GOT3 (cell line): Measurements from ENCODE around the gene DNAJC3.
"Not testable (repeated sequence)": the region's sequence is repeated elsewhere in the genome, so short reads cannot be mapped to it uniquely, and the experiment has no call there.

ENCODE experiments used
- DNase-seq: peaks from one replicate; lab custom pipeline; 2025; ENCODE audit warnings: mixed read lengths; lab: John Stamatoyannopoulos, UW

The DNAJC3 gene

DNA sequence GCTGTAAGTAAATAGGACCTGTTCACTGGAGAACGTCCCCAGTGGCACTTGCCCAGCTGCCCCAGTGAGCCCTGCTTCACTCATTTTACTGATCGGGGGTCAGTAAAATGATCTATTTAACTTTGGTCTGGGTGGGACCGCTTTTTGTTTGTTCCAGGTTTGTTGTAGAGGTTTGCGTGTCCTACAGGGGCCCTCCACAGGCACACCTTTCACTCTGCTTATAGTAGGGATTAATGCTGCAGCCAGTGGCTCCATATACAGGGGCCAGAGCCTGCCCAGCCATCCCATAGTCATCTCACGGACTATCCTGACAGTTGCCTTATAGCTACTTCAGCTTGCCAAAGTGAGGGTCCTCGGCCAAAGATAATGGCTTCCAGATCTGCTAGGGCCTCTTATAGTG is 104.1 kb downstream of the DNAJC3 start:
- no peak for DNase-seq

DNA sequence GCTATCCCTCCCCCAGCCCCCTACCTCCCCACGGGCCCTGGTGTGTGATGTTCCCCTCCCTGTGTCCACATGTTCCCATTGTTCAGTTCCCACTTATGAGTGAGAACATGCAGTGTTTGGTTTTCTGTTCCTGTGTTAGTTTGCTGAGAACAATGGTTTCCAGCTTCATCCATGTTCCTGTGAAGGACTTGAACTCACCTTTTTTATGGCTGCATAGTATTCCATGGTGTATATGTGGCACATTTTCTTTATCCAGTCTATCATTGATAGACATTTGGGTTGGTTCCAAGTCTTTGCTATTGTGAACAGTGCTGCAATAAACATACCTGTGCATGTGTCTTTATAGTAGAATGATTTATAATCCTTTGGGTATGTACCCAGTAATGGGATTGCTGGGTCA is 105.0 kb downstream of the DNAJC3 start:
- DNase-seq, result not testable (repeated sequence)

DNA sequence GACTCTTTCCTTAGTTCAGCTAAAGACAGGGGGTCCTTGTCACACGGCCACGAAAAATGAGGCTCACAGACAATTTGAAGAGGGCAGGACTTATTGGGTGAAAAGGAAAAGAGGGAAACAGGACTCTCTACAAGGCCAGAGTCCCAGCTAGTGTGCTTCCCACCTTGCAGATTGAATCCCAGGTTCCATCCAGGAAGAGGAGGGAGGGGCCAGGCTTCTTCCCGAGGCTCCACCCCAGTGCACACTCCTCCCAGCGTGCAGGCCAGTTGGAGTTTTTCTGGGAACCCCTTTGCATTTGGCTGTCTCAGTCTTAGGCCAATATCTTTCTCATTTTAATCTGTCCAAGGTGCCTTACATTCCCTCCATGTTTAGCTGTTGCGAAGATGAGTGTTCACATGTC is 106.8 kb downstream of the DNAJC3 start:
- DNase-seq, result no peak

DNA sequence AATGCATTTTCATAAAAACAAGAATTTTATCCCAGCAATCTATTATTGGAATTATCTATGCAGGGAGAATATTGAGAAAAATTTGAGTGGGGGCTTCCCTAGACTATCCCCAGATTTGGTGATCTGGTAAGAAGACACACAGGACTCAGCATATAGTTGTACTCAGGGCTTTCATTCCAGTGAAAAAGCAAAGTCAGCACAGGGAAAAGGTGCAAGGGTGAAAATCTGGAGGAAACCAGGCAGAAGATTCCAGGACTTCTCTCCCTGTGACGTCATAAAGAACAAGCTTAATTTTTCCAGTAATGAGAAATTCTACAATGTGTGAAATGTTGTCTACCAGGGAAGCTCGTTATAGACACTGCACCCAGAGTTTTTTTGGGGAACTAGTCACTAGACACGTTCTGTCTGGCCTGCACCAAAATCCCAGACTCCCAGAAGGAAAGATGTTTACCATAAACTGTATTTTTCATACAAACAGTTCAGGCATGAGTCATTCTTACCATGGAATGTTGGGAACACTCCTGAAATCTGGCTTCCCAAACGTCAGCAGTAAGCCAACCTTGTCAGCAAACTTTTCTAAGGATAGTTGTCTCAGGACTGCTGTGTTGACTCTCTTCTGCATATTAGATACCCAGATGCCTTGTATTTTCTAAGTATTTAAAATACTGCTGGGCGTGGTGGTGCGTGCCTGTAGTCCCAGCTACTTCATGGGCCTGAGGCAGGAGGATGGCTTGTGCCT is 107.4 kb downstream of the DNAJC3 start:
- no peak for DNase-seq

DNA sequence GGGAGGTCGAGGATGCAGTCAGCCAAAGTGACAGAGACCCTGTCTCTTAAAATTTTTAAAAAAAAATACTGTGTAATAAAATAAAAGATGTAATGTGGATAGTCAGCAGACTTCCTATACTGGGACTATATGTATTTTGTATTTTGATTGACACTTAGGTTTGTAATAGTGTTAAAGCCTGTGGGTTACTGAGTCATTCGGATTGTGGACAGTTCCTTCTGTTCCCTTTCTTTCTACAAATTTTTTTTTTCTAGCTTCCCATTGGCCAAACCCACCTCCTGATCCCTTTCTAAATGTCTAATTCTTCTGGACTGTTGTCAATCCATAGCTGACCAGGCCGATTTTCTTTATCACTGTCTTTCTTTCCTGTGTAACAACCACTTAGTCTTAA is 108.0 kb downstream of the DNAJC3 start:
- no peak for DNase-seq

DNA sequence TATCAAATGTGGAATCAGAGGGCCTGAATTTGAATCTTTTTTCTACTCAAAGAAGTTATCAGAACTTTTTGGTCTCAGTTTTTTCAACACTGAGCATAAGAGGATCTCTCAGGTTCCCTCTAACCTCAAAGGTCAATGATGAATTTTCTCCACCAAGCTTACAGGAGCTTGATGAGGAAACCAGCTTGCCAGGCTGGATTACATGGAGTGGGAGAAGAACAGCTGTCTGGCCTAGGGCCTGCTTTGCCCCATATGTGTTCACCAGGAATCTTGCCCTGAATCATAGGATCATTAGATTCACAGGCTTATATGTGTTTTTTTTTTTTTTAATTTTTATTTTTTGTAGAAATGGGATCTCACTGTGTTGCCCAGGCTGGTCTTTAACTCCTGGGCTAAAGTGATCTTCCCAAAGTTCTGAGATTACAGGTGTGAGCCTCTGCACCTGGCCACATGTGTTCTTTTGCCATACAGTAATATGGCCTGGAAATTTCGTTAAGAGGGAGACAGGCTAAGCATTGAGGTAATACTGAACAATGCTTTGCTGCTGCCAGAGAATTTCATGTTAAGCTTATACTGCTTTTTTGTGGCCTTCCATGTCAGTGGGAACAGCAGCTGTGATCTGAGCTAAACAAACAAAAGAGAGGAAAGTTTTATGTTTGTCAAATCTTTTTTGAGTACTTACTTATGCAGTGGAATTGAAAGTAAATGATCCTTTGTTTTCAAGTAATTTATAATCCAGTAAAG is 110.6 kb downstream of the DNAJC3 start:
- DNase-seq, result no peak

DNA sequence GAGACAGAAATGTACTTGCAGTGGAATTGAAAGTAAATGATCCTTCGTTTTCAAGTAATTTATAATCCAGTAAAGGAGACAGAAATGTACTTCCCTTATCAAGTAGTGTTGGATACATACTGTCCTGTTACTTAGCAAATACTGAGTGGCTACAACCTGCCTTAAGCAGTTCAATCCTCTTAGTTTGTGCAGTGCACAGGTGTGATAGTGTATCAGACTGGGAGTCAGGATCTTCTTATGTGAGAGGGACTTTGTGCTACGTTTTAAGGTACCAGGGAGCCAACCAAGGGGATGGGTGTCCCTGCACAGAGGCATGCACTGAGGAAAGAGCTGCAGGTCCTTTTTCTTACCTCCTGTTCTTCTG is 111.1 kb downstream of the DNAJC3 start:
- DNase-seq, result no peak

DNA sequence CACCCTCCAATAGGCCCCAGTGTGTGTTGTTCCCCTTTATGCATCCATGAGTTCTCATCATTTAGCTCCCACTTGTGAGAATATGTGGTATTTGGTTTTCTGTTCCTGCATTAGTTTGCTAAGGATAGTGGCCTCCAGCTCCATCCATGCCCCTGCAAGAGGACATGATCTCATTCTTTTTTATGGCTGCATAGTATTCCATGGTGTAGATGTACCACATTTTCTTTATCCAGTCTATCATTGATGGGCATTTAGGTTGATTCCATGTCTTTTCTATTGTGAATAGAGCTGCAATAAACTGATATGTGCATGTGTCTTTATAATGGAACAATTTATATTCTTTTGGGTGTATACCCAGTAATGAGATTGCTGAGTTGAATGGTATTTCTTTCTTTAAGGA is 112.4 kb downstream of the DNAJC3 start:
- DNase-seq, result not testable (repeated sequence)

DNA sequence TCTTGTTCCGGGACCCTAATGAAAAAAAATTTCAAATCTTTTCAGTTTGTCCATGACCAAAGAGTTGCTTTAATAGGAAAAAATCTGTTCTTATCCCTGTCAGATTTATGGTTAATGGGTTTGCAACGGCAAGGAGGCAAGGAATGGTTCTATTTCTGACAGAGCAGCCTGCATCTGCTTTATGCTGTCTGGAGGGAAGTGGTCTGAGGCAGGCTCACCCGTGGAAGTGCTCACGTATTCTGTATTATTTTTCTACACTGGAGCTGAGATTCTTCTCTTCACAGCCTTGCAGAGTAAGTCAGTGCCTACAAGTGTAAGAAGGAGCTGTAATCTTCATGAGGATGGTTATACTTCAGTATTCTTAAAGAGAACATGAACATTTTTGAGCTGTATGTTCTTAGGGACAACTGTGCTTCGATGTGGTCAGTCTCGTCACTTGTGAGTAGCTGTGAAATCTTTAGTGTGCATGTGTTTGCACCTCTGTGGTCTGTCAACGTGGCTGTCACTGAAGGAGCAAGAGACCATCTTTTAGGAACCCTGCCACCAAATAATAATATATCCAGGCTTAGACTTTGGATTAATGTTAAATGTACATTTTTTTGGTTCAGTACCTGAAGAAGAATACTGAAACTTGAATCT is 114.3 kb downstream of the DNAJC3 start:
- no peak for DNase-seq

DNA sequence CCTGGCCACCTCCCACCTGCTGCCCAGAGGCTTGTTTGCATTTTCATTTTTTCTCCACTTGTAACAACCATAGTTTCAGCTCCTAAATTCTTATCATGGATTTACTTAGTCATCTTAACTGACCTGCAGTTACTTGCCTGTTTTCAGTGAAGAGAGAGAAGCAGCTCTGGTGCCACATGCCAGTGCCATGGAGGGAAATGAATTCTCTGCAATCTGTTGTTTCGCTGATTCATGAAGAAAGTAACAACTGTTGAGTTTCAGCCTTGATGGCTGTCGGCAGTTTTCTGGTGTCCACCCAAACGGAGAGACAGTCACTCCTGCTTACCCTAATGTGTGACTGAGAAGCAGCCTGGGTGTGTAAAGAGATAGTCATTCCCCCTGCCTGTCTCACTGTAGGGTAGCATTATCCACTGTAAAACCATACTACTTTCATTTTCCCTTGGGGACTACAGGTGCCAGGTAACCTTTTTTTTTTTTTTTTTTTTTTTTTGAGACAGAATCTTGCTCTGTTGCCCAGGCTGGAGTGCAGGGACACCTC is 116.1 kb downstream of the DNAJC3 start:
- DNase-seq, result no peak

DNA sequence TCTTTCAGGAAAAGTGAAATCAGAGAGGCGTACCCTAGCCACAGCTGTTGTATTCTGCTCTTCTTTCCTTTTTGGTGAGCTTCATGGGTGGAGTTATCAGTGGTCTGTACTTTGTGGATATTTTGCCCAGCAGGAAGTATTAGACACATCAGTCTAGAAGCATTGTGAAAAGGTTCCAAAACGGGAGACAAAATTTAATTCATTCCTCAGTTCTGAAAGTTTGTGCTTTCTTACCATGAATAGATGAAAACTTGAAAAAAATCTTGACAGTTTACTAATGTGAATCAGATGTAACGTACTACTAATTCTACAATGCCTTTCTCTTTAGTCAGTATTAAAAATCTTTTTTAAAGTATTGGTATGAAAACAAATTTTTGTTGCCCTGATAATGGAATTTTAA is 116.8 kb downstream of the DNAJC3 start:
- DNase-seq, result no peak

DNA sequence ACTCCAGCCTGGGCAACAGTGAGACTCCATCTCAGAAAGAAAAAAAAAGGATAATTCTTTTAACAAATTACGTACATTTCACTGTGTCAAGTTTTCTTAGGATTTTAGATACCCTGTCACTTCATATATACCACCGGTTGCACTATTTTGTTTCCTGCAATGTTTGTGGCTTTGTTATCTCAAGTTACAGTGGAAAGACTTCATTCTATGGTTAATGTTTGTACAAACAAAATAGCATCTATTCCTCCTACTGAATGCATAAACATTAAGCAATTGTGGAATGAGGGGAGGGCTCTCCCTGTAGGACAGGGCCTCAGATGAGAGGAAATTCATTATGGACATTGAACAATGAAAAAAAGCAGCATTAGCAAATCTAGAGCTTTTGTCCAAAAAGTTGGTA is 120.1 kb downstream of the DNAJC3 start:
- DNase-seq, result no peak

DNA sequence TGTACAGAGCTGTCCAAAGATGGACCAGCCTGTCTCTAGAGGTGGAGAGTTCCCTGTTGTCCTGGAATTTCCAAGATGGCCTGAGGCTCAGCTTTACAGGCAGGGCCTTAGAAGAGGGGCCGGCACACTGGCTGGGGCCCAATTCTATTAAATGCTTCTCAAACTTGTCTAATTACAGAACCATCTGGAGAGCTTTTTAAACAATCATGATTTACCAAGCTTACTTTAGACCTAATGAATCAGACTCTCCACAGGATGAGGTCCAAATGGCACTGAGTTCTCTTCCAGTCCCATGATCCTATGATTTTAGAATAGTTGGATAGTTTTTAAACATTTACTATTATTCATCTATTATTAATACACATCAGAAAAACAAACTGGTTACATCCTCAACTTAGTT is 123.5 kb downstream of the DNAJC3 start:
- DNase-seq, result no peak

DNA sequence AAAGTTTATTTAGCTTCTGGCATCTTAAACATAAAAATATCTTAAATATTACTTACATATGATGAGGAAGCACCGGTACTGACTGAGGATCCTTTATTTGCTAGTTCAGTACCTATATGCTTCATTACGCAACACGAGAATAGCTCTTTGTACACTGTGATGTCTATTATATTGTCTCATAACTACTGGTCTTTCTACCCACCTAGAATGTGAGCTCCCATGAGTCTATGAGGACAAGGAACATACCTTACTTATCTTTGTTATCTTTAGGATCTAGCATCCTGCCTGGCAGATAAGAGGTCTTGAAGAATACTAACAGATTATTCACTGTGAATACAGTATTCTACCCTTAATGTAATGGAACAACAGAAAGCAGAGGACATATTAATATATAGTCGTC is 124.9 kb downstream of the DNAJC3 start:
- DNase-seq, result no peak

DNA sequence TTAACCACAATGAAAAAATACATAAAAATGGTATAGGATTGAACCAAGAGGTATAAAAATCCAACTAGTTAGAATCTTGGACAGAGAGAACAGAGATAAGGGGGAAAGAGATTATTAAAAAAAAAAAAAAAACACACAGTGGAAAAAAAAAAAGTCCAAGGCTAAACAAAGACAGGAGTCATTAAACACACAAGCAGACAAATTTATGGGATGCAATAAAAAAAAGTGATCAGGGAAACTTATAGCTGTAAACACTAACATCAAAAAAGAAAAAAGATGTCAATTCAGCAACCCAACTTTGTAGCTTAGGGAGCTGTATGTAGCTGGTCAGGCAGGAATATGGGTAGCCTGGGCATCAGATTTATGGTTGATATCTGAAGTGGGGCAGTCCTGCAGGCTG is 129.0 kb downstream of the DNAJC3 start:
- DNase-seq, result no peak

DNA sequence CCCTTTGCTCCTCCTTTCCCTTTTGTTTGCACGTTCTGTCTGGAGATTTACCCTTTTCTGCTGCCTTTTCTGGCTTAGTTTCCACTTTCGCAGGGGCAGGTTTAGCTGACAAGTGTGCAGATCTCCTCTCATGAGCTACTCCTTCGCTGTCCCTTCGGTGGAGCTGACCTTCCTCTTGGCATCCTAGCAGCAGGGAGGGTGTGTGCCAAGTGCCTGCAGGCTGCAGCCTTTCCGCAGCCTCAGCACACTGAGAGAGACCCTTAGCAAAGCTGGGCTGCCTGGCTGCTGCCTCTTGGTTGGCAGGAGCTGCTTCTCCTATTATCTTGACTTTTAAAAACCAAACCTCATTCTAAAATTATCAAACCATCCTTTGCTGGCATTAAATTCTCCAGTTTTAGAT is 132.5 kb downstream of the DNAJC3 start:
- no peak for DNase-seq

DNA sequence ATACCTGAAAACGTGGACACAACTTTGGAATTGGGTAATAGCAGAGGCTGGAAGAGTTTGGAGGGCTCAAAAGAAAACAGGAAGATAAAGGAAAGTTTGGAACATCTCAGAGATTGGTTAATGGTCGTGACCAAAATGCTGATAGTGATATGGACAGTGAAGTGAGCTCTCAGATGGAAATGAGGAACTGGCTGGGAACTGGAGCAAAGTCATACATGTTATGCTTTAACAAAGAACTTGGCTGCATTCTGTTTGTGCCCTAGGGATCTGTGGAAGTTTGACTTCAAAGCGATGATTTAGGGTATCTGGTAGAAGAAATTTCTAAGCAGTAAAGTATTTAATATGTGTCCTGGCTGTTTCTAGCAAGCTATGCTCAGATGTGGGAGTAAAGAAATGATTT is 136.2 kb downstream of the DNAJC3 start:
- no peak for DNase-seq

DNA sequence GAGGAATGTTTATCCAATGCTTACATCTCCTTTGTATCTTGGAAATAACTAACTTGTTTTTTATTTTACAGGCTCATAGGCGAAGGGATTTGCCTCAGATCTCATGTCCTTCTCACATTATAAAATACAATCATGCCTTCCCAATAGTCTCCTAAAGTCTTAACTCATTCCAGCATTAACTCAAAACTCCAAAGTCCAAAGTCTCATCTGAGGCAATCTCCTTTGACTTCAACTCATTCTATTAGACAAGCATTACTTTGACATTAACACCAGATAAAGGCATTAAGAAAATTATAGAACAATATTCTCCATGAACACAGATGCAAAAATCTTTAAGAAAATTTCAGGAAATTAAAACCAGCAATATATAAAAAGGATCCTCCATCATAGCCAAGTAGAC is 137.6 kb downstream of the DNAJC3 start:
- no peak for DNase-seq

DNA sequence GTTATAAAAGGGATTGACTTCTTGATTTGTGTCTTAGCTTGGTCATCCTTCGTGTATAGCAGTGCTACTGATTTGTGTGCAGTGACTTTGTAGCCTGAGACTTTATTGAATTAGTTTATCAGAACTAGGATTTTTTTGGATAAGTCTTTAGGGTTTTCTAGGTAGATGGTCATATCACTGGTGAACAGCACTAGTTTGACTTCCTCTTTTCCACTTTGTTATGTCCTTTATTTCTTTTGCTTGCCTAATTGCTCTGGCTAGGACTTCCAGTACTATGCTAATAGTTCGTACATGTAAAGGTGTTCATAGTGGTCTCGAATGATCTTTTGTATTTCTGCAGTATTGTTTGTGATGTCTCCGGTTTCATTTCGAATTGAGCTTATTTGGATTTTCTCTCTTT is 145.4 kb downstream of the DNAJC3 start:
- DNase-seq, result no peak

DNA sequence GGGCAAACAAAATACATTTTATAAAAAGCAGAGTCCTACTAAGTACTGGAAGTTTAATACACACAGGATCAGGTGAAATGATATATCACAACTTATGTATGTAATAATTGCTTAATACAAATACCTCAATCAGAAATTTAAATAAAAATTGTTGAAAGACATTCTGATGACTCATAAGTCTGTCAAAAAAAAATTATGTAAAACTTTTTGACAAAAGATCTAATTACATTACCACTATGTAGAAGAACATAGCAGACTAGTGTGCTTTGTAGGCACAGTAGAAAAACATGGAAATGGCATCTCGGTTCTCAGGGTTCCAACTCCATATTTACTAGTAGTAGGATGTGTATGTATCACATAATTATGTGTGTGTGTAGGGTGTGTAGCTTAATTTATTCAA is 156.2 kb downstream of the DNAJC3 start:
- DNase-seq, result no peak

DNA sequence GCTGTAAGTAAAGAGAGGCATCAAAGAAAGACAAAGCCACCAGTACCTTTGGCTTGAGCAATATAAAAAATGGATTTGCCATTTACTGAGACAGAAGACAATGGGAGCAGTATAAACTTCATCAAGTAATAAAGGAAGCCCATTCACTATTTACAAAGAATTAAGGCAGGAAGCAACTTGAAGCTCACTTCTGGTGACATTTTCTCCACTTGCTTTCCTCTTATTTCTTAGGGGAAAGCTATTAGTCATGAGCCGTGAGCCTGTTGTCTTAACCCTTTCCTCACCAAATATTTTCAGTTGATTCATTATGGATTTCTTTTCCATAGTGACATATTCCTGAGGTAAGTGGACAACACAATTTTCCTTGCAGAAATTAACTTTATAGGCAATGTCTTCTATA is 156.8 kb downstream of the DNAJC3 start:
- DNase-seq, result no peak

DNA sequence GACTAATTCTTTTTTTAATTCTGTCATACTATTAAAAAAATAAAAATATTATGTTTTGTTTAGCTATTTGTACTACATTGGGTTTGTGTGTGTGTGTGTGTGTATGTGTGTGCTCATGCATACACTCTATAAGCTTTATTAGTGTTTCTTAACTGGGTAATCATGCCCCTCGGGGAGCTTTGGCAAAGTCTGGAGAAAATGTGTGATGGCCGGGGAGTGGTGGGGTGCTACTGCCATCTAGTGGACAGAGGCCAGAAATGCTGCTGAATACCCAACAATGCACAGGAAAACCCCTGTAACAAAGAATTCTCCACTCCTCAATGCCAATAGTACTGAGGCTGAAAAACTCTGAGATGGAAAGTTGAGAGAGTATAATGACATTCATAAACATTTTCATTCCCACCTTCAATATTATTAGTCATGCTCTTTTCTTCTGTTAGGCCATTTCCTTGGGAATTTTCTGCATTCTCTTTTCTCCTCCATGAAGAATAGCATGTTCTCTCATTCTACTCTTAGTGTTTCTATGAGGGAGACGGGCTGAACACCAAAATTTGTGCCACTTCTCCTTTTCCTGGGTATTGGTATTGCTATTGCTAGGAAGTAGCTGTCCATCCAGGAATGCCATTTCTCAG is 157.3 kb downstream of the DNAJC3 start:
- no peak for DNase-seq

DNA sequence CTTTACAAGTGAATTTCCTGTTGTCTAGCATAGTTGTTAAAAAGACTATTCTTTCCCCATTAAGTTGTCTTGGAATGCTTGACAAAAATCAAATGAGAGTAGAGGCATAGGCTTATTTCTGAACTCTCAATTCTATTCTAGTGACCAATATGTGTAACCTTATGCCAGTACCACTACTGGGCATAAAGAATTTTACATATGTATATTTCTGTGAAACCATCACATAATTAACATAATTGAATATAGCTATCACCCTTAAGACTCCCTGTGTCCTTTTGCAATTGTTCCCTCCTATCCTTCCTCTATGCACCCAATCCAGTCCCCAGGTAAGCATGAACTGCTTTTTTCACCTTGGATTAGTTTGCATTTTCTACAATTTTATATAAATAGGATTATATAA is 165.0 kb downstream of the DNAJC3 start:
- no peak for DNase-seq
